Measurements from ENCODE around the gene SPRED3.
"Not testable (repeated sequence)": the region's sequence is repeated elsewhere in the genome, so short reads cannot be mapped to it uniquely, and the experiment has no call there.

SPRED3 gene

GRCh38 chr19:38359242-38360021 lies 29.1 kb upstream of the SPRED3 start:
- Histone ChIP-seq H3K27me3 (ENCODE audit: control insufficient read depth in 2 of 2, insufficient read depth in 2 of 2, low read length in 2 of 2) (peaks cover 23 to 30% of the 10 kb centered on the region in 2 donors), H3K27ac (ENCODE audit: low read depth in 2 of 2, low read length in 2 of 2) (no peak overlapping the region), H3K9ac (ENCODE audit: low read depth in 1 of 2, low read length in 2 of 2) (no peak overlapping the region), H3K36me3 (ENCODE audit: control insufficient read depth in 2 of 2, insufficient read depth in 2 of 2, low read length in 2 of 2) (no peaks in the 10 kb centered on the region), H3K4me3 (ENCODE audit: low read length in 2 of 2) (no peak overlapping the region), H3K4me1 (ENCODE audit: control insufficient read depth in 2 of 2, insufficient read depth in 2 of 2, low read length in 2 of 2) (peaks cover 9 to 10% of the 10 kb centered on the region in 2 donors), H3K9me3 (ENCODE audit: control insufficient read depth in 2 of 2, low read length in 2 of 2) (no peaks in the 10 kb centered on the region)

- H3K9me3 ChIP-seq (ENCODE audit: control insufficient read depth in 2 of 2, low read length in 2 of 2) = no peaks in the 10 kb centered on the region
- no peak overlapping the region for H3K27ac ChIP-seq (ENCODE audit: low read depth in 2 of 2, low read length in 2 of 2)
- no peak overlapping the region for H3K4me3 ChIP-seq (ENCODE audit: low read length in 2 of 2)
- peaks cover 9 to 10% of the 10 kb centered on the region in 2 donors for H3K4me1 ChIP-seq (ENCODE audit: control insufficient read depth in 2 of 2, insufficient read depth in 2 of 2, low read length in 2 of 2)
- H3K36me3 ChIP-seq (ENCODE audit: control insufficient read depth in 2 of 2, insufficient read depth in 2 of 2, low read length in 2 of 2) = no peaks in the 10 kb centered on the region
- H3K9ac ChIP-seq (ENCODE audit: low read depth in 1 of 2, low read length in 2 of 2) = no peak overlapping the region
- H3K27me3 ChIP-seq (ENCODE audit: control insufficient read depth in 2 of 2, insufficient read depth in 2 of 2, low read length in 2 of 2) = peaks cover 20 to 27% of the 10 kb centered on the region in 2 donors
Measured at GRCh38 chr19:38360351-38360750, 28.1 kb upstream of the SPRED3 start.

GRCh38 chr19:38360839-38361631 lies 27.5 kb upstream of the SPRED3 start:
- Histone ChIP-seq H3K27me3 (ENCODE audit: control insufficient read depth in 2 of 2, insufficient read depth in 2 of 2, low read length in 2 of 2) (peaks cover 20 to 27% of the 10 kb centered on the region in 2 donors), H3K9ac (ENCODE audit: low read depth in 1 of 2, low read length in 2 of 2) (peak overlapping the region; percentile 24 to 43), H3K36me3 (ENCODE audit: control insufficient read depth in 2 of 2, insufficient read depth in 2 of 2, low read length in 2 of 2) (no peaks in the 10 kb centered on the region), H3K27ac (ENCODE audit: low read depth in 2 of 2, low read length in 2 of 2) (no peak overlapping the region), H3K4me1 (ENCODE audit: control insufficient read depth in 2 of 2, insufficient read depth in 2 of 2, low read length in 2 of 2) (peaks cover 9 to 10% of the 10 kb centered on the region in 2 donors), H3K9me3 (ENCODE audit: control insufficient read depth in 2 of 2, low read length in 2 of 2) (no peaks in the 10 kb centered on the region), H3K4me3 (ENCODE audit: low read length in 2 of 2) (peak overlapping the region; percentile 73 to 77)

- Histone ChIP-seq H3K9ac (ENCODE audit: low read depth in 1 of 2, low read length in 2 of 2) (peak overlapping the region; percentile 24 to 43), H3K4me3 (ENCODE audit: low read length in 2 of 2) (peak overlapping the region; percentile 73 to 77), H3K4me1 (ENCODE audit: control insufficient read depth in 2 of 2, insufficient read depth in 2 of 2, low read length in 2 of 2) (peaks cover 9 to 10% of the 10 kb centered on the region in 2 donors), H3K27ac (ENCODE audit: low read depth in 2 of 2, low read length in 2 of 2) (no peak overlapping the region), H3K36me3 (ENCODE audit: control insufficient read depth in 2 of 2, insufficient read depth in 2 of 2, low read length in 2 of 2) (no peaks in the 10 kb centered on the region), H3K27me3 (ENCODE audit: control insufficient read depth in 2 of 2, insufficient read depth in 2 of 2, low read length in 2 of 2) (peaks cover 20 to 27% of the 10 kb centered on the region in 2 donors), H3K9me3 (ENCODE audit: control insufficient read depth in 2 of 2, low read length in 2 of 2) (no peaks in the 10 kb centered on the region)
Measured at GRCh38 chr19:38361633-38362075, 26.8 kb upstream of the SPRED3 start.

GRCh38 chr19:38362076-38362945 lies 26.2 kb upstream of the SPRED3 start:
- peaks cover 9 to 10% of the 10 kb centered on the region in 2 donors for H3K4me1 ChIP-seq (ENCODE audit: control insufficient read depth in 2 of 2, insufficient read depth in 2 of 2, low read length in 2 of 2)
- H3K4me3 ChIP-seq (ENCODE audit: low read length in 2 of 2) = peak overlapping the region; percentile 73 to 77
- no peaks in the 10 kb centered on the region for H3K36me3 ChIP-seq (ENCODE audit: control insufficient read depth in 2 of 2, insufficient read depth in 2 of 2, low read length in 2 of 2)
- peaks cover 20 to 27% of the 10 kb centered on the region in 2 donors for H3K27me3 ChIP-seq (ENCODE audit: control insufficient read depth in 2 of 2, insufficient read depth in 2 of 2, low read length in 2 of 2)
- H3K27ac ChIP-seq (ENCODE audit: low read depth in 2 of 2, low read length in 2 of 2) = peak overlapping the region in 1 of 2 donors; percentile 58
- no peaks in the 10 kb centered on the region for H3K9me3 ChIP-seq (ENCODE audit: control insufficient read depth in 2 of 2, low read length in 2 of 2)
- H3K9ac ChIP-seq (ENCODE audit: low read depth in 1 of 2, low read length in 2 of 2) = peak overlapping the region in 1 of 2 donors; percentile 17

- not testable (repeated sequence) for H3K27ac ChIP-seq (ENCODE audit: low read depth in 2 of 2, low read length in 2 of 2); H3K9me3 ChIP-seq (ENCODE audit: control insufficient read depth in 2 of 2, low read length in 2 of 2); H3K9ac ChIP-seq (ENCODE audit: low read depth in 1 of 2, low read length in 2 of 2); H3K4me1 ChIP-seq (ENCODE audit: control insufficient read depth in 2 of 2, insufficient read depth in 2 of 2, low read length in 2 of 2); H3K36me3 ChIP-seq (ENCODE audit: control insufficient read depth in 2 of 2, insufficient read depth in 2 of 2, low read length in 2 of 2)
- Histone ChIP-seq H3K4me3 (ENCODE audit: low read length in 2 of 2) (peak overlapping the region; percentile 73 to 77), H3K27me3 (ENCODE audit: control insufficient read depth in 2 of 2, insufficient read depth in 2 of 2, low read length in 2 of 2) (peaks cover 19 to 25% of the 10 kb centered on the region in 2 donors)
Measured at GRCh38 chr19:38362946-38363688, 25.4 kb upstream of the SPRED3 start.

GRCh38 chr19:38367041-38367440 lies 21.5 kb upstream of the SPRED3 start:
- no peaks in the 10 kb centered on the region for H3K36me3 ChIP-seq (ENCODE audit: control insufficient read depth in 2 of 2, insufficient read depth in 2 of 2, low read length in 2 of 2)
- H3K9me3 ChIP-seq (ENCODE audit: control insufficient read depth in 2 of 2, low read length in 2 of 2) = no peaks in the 10 kb centered on the region
- peaks cover 0 to 5% of the 10 kb centered on the region in 2 donors for H3K27me3 ChIP-seq (ENCODE audit: control insufficient read depth in 2 of 2, insufficient read depth in 2 of 2, low read length in 2 of 2)
- no peak overlapping the region for H3K9ac ChIP-seq (ENCODE audit: low read depth in 1 of 2, low read length in 2 of 2)
- peaks cover 4% of the 10 kb centered on the region in 2 donors for H3K4me1 ChIP-seq (ENCODE audit: control insufficient read depth in 2 of 2, insufficient read depth in 2 of 2, low read length in 2 of 2)
- no peak overlapping the region for H3K27ac ChIP-seq (ENCODE audit: low read depth in 2 of 2, low read length in 2 of 2)
- H3K4me3 ChIP-seq (ENCODE audit: low read length in 2 of 2) = no peak overlapping the region

GRCh38 chr19:38369584-38369983 lies 18.9 kb upstream of the SPRED3 start:
- H3K4me1 ChIP-seq (ENCODE audit: control insufficient read depth in 2 of 2, insufficient read depth in 2 of 2, low read length in 2 of 2) = peaks cover 0 to 6% of the 10 kb centered on the region in 2 donors
- no peak overlapping the region for H3K9ac ChIP-seq (ENCODE audit: low read depth in 1 of 2, low read length in 2 of 2)
- no peak overlapping the region for H3K27ac ChIP-seq (ENCODE audit: low read depth in 2 of 2, low read length in 2 of 2)
- no peaks in the 10 kb centered on the region for H3K36me3 ChIP-seq (ENCODE audit: control insufficient read depth in 2 of 2, insufficient read depth in 2 of 2, low read length in 2 of 2)
- no peaks in the 10 kb centered on the region for H3K9me3 ChIP-seq (ENCODE audit: control insufficient read depth in 2 of 2, low read length in 2 of 2)
- H3K27me3 ChIP-seq (ENCODE audit: control insufficient read depth in 2 of 2, insufficient read depth in 2 of 2, low read length in 2 of 2) = peaks cover 0 to 5% of the 10 kb centered on the region in 2 donors
- no peak overlapping the region for H3K4me3 ChIP-seq (ENCODE audit: low read length in 2 of 2)

GRCh38 chr19:38370299-38370698 lies 18.2 kb upstream of the SPRED3 start:
- no peaks in the 10 kb centered on the region for H3K36me3 ChIP-seq (ENCODE audit: control insufficient read depth in 2 of 2, insufficient read depth in 2 of 2, low read length in 2 of 2)
- H3K4me3 ChIP-seq (ENCODE audit: low read length in 2 of 2) = no peak overlapping the region
- H3K4me1 ChIP-seq (ENCODE audit: control insufficient read depth in 2 of 2, insufficient read depth in 2 of 2, low read length in 2 of 2) = peaks cover 0 to 7% of the 10 kb centered on the region in 2 donors
- no peaks in the 10 kb centered on the region for H3K9me3 ChIP-seq (ENCODE audit: control insufficient read depth in 2 of 2, low read length in 2 of 2)
- no peak overlapping the region for H3K9ac ChIP-seq (ENCODE audit: low read depth in 1 of 2, low read length in 2 of 2)
- H3K27ac ChIP-seq (ENCODE audit: low read depth in 2 of 2, low read length in 2 of 2) = no peak overlapping the region
- H3K27me3 ChIP-seq (ENCODE audit: control insufficient read depth in 2 of 2, insufficient read depth in 2 of 2, low read length in 2 of 2) = peaks cover 0 to 5% of the 10 kb centered on the region in 2 donors

Data from mucosa of rectum (tissue), 2 donors.